ENCODE results near the gene ARFGEF3.
"Not testable (repeated sequence)": the region's sequence is repeated elsewhere in the genome, so short reads cannot be mapped to it uniquely, and the experiment has no call there.

ARFGEF3 gene

DNA sequence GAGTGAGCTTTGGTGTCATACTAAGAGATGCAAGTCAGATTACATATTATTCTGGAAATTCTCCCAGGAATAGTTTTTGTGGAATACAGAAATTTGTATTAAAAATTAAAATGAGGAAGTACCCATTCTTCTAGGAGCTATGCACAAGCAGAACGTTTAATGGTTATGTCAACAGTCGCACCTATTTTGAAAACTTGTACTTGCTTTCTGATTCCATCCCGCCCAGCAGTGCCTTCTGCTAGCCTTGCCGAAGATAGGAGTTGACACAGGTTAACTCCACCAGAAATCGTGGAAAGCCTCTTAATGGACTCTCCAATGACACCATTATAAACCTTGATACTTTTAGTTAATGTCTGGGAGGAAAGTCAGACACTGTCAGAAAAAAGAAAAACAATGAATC is 49.9 kb downstream of the ARFGEF3 start:
- DNase-seq: no peak

DNA sequence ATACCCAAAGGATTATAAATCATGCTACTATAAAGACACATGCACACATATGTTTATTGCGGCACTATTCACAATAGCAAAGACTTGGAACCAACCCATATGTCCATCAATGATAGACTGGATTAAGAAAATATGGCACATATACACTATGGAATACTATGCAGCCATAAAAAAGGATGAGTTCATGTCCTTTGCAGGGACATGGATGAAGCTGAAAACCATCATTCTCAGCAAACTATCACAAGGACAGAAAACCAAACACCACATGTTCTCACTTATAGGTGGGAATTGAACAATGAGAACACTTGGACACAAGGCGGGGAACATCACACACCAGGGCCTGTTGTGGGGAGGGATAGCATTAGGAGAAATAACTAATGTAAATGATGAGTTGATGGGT is 50.8 kb downstream of the ARFGEF3 start:
- not testable (repeated sequence) for DNase-seq

GRCh38 chr6:138215093-138215782 is 53.5 kb downstream of the ARFGEF3 start:
- no peak for DNase-seq

DNA sequence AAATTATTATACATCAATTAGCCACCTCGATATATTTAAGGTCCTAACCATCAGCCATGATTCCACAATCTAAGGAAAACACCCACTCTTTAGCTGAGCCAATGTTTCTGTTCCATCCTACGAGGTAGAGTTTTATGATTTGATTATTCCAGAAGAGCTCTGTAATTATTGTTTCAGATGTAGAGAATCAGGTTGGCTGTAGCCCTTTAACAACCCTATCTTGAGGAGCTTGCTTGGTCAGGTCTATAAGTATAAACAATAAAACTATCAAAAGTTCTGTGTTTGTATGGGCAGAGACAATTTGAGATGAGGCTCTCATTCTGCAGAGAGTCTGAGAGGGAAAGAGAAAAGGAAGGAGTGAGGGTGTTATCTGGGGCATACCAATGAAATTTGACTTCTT is 56.7 kb downstream of the ARFGEF3 start, which contains the start of gene PBOV1:
Gene PBOV1, minus strand, starts transcription at position 43 of the 400 bp plus-strand sequence. CDS start 96 bp downstream, outside the sequence.
- no peak for DNase-seq

DNA sequence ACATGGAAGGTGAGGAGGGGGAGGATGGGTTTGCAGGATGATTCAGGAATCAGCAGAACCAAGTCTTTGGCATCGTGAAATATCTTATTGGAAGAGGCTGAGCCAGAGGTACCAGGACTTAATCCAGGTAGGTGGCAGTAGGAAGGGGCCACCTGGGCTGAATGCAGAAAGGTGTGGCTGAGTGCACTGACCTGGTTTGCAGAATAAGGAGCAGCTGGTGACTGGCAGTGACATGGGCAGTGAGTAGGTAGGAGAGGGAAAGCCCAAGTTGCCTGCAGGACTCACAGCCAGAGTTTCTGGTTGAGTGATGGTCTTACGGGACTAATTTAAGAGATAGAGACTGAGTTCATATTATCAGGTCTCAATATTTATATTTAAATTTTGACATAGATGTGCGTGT is 57.7 kb downstream of the ARFGEF3 start:
- no peak for DNase-seq

GRCh38 chr6:138219901-138220300 is 58.2 kb downstream of the ARFGEF3 start:
- no peak for DNase-seq

DNA sequence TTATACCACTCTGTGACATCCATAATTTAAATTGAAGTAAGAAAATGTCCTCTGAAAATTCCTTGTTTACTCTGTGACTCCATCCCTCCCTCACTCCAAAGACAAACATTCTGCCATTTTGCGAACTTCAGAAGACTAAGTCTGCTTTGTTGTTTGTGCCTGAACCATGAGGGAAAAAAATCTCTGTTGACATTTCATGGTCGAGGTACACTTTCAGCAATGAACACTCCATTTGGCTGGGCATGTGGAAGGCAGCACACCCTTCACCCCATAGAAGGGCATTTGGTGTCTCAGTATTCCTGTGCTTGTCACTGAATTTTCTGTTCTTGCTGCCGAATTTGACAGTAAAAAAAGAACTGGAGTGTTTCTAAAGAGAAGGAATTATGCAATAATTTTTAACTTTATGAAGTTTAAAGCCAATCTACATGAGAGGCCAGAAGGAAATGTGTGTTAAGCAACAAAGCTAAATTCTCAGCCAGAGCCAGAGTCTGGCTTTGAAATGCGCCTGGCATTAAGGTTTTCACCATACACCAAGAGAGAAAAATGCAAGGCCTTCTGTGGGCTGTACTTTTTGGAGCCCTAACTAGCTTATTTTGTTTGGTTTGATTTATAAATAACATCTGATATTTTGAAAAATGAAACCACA is 61.3 kb downstream of the ARFGEF3 start:
- DNase-seq: no peak

DNA sequence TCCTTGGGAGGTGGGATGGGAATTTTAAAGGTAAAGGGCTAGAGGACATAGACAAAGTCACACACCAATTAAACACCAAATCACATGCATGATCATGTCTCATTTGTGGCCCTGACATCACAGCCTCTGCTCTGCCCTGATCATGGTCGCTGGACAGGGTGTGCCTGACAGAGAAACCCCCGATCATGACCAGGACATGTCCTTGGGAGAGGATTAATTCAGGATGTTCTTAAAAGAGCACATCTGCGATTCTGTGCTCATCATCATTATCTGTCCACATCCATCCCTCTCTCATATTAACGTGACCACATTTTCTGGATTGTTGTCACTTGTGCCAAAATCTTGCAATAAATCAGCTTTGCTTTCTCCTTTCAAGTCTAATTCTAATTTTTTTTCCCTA is 64.2 kb downstream of the ARFGEF3 start:
- DNase-seq: no peak

- DNase-seq: no peak
Measured at GRCh38 chr6:138226700-138227315, 65.1 kb downstream of the ARFGEF3 start.

GRCh38 chr6:138227316-138227781 is 65.6 kb downstream of the ARFGEF3 start:
- DNase-seq: no peak

GRCh38 chr6:138229072-138229471 is 67.3 kb downstream of the ARFGEF3 start:
- DNase-seq: no peak

GRCh38 chr6:138229663-138230179 is 68.0 kb downstream of the ARFGEF3 start:
- DNase-seq: no peak

GRCh38 chr6:138230221-138230620 is 68.5 kb downstream of the ARFGEF3 start:
- no peak for DNase-seq

DNA sequence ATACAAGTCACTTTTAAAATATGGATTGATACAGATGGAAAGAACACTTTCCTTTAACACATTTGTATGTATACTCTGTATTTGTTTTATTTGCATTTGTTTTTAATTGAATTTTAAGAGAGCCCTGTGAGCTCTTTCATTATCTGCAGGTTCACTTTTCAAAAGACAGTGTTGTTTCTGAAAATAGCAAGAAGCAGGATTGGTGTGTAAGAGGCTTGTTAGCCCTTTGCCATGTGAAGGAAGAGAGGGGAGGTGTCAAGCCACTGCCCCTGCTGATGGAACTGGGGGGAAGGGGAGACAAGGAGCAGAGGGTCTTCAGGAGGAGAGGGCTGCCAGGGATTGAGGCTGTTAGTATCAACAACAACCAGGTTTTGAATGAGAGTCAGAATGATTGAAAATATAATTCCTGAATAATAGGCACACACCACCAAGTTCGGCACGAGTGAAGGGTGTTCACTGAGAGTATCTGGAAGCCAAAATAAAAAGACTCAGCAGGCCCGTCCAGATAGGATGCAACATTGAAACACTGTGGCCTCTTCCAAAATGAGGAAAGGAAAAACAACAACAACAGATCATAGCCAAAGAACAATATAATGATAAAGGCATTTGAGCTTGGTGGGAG is 69.1 kb downstream of the ARFGEF3 start:
- no peak for DNase-seq

GRCh38 chr6:138231381-138231886 is 69.7 kb downstream of the ARFGEF3 start:
- no peak for DNase-seq

- no peak for DNase-seq
Measured at GRCh38 chr6:138234363-138234762, 72.6 kb downstream of the ARFGEF3 start.

DNA sequence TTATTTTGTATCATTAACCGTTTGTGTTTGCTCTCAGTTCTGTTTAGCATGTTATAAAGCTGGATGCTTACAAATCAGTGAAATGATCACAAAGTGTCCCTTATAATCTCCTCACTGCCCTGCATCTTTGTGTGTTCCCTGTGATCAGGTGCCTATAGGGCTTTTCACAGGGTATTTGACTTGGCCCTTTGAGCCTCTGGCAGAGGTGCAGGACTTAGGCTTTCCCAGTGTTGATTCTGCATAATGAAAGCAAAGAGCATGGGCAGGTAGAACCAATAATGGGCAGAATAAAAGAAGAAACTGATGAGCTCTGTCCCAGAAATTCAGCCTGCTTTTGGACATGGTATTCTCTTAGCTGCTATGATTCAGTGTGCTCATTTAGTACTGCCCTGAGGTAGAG is 73.5 kb downstream of the ARFGEF3 start:
- no peak for DNase-seq

- no peak for DNase-seq
Measured at GRCh38 chr6:138235693-138236092, 74.0 kb downstream of the ARFGEF3 start.

- DNase-seq: no peak
Measured at GRCh38 chr6:138237463-138237862, 75.7 kb downstream of the ARFGEF3 start.

DNA sequence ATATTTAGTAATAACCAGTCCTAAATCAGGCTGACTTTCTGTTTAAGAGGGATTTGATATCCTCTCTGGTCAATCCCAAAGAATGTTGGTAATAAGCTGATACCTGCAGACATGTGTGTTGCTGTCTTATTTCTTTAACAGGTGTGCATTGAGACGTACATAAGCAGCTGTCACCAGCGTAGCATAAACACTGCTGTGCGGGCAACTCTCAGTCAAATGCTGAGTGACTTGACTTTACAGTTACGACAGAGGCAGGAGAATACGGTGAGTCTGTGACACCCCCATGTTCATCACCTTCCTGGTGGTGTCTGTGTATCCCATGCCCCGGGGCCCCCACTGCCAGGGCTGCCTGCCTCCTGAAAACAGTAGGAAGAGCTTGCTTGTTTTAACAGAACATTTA is 76.6 kb downstream of the ARFGEF3 start:
- DNase-seq: no peak

GRCh38 chr6:138239774-138240173 is 78.0 kb downstream of the ARFGEF3 start:
- no peak for DNase-seq

DNA sequence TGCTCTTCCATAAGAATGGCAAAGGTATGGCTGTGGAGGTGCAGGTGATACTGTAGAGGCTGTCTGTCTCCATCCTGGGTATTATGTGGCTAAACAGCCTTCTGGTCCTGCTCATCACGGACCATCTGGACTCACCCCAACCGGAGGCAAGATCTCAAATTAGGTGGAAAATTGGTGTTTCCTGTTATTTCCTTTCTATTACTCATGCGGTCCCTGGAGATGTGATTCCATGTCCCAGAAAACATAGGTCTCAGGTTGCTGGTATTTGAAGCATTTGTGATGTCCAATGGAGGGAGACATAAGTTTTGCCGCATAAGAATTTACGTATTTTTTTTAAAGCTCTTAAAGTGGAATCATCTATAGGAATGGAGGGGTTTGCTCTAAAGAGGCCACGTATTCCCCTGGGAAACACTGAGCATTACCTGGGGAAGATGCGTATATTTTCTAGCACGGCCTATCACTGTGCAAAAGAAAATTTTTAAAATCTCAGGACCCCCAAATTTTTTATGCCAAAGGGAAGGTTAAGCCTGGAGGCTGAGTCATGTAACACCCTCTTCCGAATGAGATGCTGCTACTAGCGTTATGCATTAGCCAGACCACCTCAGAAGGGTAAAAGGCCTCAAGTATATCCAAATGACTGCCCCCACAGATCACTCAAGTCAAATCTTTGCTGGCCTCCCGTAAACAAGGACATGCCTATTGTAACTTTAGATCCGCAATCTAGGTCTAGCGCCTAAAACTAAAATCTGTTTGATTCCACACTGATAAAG is 78.9 kb downstream of the ARFGEF3 start:
- DNase-seq: no peak
